Lung microvascular endothelial cell (primary cell): ENCODE results near the gene MYO1F. TPM values are rescaled to one million over a fixed set of nuclear protein-coding genes. Genes with fewer than 3 reads are reported as not detected.
"Not testable (repeated sequence)": the region's sequence is repeated elsewhere in the genome, so short reads cannot be mapped to it uniquely, and the experiment has no call there.

Experiments used
- DNase-seq, 2 donors: peaks; one replicate each; pipeline versions ENCODE4 v3.0.0 to v3.0.0-alpha.2; 2010; ENCODE audit warnings: low read depth in 2 of 2
- total RNA-seq: library from RNA; depleted of rRNA; stranded (reverse); fragments of >200 nt; gene quantifications from 2 replicates; pipeline ENCODE4 v1.2.1, GENCODE V29; 2014

The MYO1F gene
- total RNA-seq, 1 donor from 2014 or later = 0.40 TPM

DNA sequence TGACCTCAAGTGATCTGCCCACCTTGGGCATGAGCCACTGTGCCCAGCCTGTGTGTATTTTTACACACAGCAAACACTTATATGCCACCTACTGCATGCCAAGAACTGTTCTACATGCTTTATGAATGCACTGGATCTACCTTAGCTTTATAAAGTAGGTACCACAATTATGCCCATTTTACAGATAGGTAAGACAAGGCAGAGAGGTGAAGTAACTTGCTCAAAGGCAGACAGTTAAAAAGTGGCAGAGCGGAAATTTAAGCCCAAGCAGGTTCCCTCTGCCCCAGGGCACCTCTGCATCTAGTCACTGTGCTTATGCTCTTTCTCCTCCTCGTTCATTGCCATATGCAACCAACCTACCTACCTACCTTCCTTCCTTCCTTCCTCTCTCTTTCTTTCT is 22.8 kb upstream of the MYO1F start:
- DNase-seq = no peak

DNA sequence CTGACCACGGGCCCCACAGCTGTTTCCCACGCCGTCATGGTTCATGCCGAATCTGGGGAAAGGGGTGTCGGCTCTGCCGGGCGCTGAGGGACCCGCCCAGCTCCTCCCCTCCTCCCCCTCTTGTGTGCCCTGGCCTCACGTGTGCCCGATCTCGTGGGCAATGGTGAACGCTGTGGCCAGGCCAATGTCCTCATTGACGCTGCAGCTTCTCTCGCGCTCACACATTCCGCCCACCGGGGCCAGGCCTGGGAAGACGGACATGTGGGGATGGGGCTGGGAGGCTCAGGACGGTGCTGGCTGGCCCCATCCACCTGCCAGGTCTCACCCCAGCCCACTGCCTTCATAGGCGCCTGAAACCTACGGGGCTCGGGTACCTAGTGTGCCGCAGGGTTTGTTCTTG is 18.9 kb upstream of the MYO1F start:
- DNase-seq = no peak

GRCh38 chr19:8595651-8596050 is 18.4 kb upstream of the MYO1F start:
- DNase-seq = peak in 1 of 2 donors; percentile 53

- DNase-seq = no peak
Measured at GRCh38 chr19:8593931-8594330, 16.7 kb upstream of the MYO1F start.

DNA sequence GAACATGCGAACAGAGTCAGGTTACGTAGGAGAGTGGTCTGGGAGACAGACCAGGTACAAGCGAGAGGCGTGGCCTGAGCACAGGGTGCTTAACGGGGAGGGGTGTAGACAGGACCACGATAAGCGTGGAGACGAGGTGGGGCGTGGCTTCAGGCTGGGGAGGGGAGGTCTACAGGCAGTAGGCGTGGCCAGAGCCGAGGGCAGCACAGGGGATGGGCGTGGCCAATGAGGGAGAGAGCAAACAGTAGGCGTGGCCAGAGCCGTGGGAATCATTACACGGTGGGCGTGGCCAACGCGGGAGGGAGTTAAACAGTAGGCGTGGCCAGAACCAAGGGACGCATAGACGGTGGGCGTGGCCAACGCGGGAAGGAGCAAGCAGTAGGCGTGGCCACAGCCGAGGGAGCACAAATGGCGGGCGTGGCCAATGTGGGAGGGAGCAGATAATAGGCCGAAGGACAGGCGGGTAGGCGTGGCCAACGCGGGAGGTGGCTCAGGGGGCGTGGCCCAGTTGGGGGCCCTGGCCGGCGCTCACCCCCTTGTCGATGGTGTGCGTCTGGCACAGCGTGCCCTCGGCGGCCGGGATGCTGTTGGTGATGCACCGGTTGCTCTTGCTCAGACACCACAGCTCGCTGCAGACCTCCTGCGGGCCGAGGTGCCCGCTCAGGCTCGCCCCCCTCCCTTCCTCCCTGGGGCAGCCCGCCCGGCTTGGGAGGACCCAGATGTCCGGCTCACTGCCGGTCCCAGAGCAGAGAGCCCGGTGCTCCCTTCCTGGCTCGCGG is 15.2 kb upstream of the MYO1F start:
- DNase-seq = peak; percentile 97 to 98

DNA sequence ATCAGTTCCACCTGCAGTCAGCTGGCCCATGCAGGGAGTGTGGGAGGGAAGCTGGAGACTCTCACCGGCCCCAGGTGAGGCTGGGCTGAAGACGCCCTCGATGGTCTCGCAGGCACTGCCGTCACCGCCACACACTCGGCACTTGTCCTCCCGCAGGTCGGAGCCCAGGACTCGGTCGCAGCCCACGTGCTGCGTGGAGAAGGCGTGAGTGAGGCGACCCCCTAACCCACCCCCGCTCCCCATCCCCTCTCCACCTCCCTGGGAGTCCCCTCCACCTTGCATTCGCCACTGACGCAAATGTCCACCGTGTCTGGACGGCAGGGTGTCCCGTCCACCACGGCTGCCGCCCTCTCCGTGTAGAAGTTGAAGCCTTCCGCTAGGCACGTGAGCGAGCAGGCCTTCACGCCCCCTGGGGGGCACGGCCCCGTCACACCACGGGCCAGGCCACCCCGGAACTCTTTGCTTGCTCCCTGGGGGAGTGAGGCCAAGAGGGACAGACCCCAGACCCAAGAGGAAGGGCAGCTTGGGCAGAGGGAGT is 12.0 kb upstream of the MYO1F start:
- no peak for DNase-seq

- peak; percentile 37 to 48 for DNase-seq
Measured at GRCh38 chr19:8585894-8586750, 8.9 kb upstream of the MYO1F start.

- DNase-seq = no peak
Measured at GRCh38 chr19:8584965-8585893, 8.0 kb upstream of the MYO1F start.

- peak; percentile 72 to 79 for DNase-seq
Measured at GRCh38 chr19:8580710-8581281, 3.6 kb upstream of the MYO1F start.

DNA sequence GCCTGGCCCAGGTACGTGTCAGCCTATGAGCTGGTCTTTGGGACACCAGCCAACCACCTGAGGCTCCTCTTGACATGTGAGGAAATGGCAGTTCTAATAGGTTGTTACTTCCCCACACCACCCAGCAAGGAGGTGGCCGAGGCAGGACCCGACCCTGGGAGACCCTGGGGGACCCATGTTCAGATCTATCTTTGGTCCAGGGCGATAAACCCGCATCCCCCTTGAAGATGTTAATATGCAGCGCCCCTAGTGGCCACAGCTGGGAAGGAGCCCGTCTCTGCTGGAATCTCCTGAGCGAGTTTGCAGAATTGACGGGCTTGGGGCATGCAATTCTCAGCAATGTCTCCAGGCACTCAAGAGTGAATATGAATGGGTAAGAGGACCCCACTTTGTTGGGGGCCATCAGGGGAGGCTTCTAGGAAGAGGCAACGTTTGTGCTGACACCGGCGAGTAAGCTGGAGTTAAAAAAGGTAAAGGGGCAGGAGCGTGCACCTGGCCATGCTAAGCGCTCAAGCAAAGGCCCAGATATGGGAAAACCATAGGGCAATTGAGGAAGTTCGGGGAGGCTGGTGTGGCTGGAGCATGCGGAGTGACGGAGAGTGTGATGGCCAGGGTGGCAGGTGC is 1.5 kb upstream of the MYO1F start:
- DNase-seq = peak; percentile 65 to 67

GRCh38 chr19:8577741-8578140 is 499 bp upstream of the MYO1F start:
- no peak for DNase-seq

GRCh38 chr19:8576273-8576993 is 809 bp downstream of the MYO1F start:
- no peak for DNase-seq

- peak in 1 of 2 donors; percentile 43 for DNase-seq
Measured at GRCh38 chr19:8575467-8575997, 1.7 kb downstream of the MYO1F start.

GRCh38 chr19:8574619-8574922 is 2.7 kb downstream of the MYO1F start:
- DNase-seq = not testable (repeated sequence)

DNA sequence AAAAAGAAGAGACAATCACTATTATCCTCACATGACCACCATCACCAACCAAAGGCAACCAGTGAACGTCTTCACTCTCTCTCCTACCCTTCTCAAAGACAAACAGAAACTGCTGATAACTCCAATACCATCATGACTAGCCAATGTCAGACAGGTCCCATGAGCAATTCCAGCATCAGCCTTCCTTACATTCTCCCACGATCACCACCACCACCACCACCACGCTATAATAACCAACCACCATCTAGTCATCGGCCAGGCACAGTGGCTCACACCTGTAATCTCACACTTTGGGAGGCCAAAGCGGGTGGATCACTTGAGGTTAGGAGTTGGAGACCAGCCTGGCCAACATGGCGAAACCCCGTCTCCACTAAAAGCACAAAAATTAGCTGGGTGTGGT is 3.9 kb downstream of the MYO1F start:
- no peak for DNase-seq

DNA sequence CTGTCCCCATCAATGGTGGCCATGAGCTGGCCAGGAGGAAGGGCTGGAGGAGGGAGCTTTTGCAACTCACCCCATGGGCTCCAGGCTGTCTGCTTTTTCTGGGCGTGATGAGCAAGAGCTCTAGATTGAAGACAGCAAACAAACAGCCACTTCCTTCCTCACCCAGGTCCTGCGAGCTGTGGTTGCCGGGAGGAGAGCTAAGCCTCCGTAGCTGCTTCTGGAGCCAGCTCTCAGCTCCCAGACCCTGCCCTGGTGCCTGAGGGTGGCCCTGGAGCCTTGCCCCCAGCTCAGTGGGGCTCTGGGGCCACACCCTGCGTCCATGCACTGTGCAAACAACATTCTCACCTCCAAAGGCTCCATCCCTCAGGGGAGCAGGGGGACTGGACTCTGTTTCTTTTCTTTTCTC is 6.2 kb downstream of the MYO1F start:
- DNase-seq = peak in 1 of 2 donors; percentile 73

- DNase-seq = peak in 1 of 2 donors; percentile 87
Measured at GRCh38 chr19:8569066-8569771, 8.0 kb downstream of the MYO1F start.

GRCh38 chr19:8567522-8568172 is 9.6 kb downstream of the MYO1F start:
- DNase-seq = no peak

DNA sequence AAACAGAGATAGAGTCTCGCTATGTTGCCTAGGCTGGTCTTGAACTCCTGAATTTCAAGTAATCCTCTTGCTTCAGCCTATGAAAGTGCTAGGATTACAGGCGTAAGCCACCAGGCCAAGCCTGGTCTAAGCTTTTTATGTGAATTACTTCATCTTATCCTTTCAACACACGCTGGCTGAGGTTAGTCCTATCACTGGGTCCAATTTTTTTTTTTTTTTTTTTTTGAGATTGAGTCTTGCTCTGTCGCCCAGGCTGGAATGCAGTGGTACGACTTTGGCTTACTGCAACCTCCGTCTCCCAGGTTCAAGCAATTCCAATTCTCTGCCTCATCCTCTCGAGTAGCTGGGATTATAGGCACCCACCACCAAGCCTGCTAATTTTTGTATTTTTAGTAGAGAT is 10.4 kb downstream of the MYO1F start:
- no peak for DNase-seq
